Left lung (tissue), 10 donors: ENCODE results near the gene OBP2B. TPM values are rescaled to one million over a fixed set of nuclear protein-coding genes. Genes with fewer than 3 reads are reported as not detected.
"Not testable (repeated sequence)": the region's sequence is repeated elsewhere in the genome, so short reads cannot be mapped to it uniquely, and the experiment has no call there.

Experiments
- ATAC-seq: fragments of 200-7000 bp; cut with Tn5 transposase; one replicate; pipeline ENCODE4 v1.9.1; 2020; ENCODE audit warnings: moderate library complexity
- DNase-seq, 4 donors: peaks; one replicate each; pipeline ENCODE4 v3.0.0-alpha.2; 2013 to 2020
- H3K27ac ChIP-seq, 2 donors: fragments of 200-600 bp; sonication (generic) in 1 of 2; one replicate each; pipeline versions ENCODE4 v1.5.0 to v1.8.0; 2020 to 2021
- H3K27me3 ChIP-seq, 2 donors: fragments of 200-600 bp; sonication (generic) in 1 of 2; one replicate each; pipeline versions ENCODE4 v1.5.0 to v1.8.0; 2020 to 2021
- H3K36me3 ChIP-seq, 2 donors: fragments of 200-600 bp; sonication (generic) in 1 of 2; one replicate each; pipeline versions ENCODE4 v1.5.0 to v1.8.0; 2020 to 2021
- H3K4me1 ChIP-seq, 2 donors: fragments of 200-600 bp; one replicate each; pipeline ENCODE4 v1.8.0; 2021
- H3K4me3 ChIP-seq, 2 donors: fragments of 200-600 bp; sonication (generic) in 1 of 2; one replicate each; pipeline versions ENCODE4 v1.5.0 to v1.8.0; 2020 to 2021; ENCODE audit warnings: mild to moderate bottlenecking in 1 of 2
- H3K9me3 ChIP-seq, 2 donors: fragments of 200-600 bp; sonication (generic) in 1 of 2; one replicate each; pipeline versions ENCODE4 v1.5.0 to v1.8.0; 2020 to 2021
- CTCF ChIP-seq, 2 donors: fragments of 200-600 bp; sonication (generic) in 1 of 2; IDR thresholded peaks; one replicate each; pipeline versions ENCODE4 v1.5.0 to v1.8.0; 2021; ENCODE audit warnings: antibody characterized with exemption in 2 of 2
- intact Hi-C, 2 donors: fragments of 100-400 bp; cut with DNase I; formaldehyde crosslinking; loops; one replicate each; pipeline versions ENCODE4 v1.11.2 to v1.14.2; 2022
- polyA plus RNA-seq, 6 donors: library from polyadenylated mRNA; unstranded; fragments of 120-200 nt; gene quantifications; one replicate each; pipeline ENCODE4 v1.2.1, GENCODE V29; 2013; ENCODE audit not compliant: insufficient read length in 6 of 6
- total RNA-seq, 2 donors: library from RNA; stranded (reverse); fragmentation: NEBNext Ultra II Directional; extraction: Animal tissue kit (Norgen Biotek cat#: 25700); gene quantifications; one replicate each; pipeline ENCODE4 v1.2.1, GENCODE V29; 2021
- donor health status: DM: no; HTN: yes; CAD: no.
- donor health status: DM: no; HTN: no; CAD: no.

Gene OBP2B
- total and polyA plus RNA-seq, 8 donors: not detected

DNA sequence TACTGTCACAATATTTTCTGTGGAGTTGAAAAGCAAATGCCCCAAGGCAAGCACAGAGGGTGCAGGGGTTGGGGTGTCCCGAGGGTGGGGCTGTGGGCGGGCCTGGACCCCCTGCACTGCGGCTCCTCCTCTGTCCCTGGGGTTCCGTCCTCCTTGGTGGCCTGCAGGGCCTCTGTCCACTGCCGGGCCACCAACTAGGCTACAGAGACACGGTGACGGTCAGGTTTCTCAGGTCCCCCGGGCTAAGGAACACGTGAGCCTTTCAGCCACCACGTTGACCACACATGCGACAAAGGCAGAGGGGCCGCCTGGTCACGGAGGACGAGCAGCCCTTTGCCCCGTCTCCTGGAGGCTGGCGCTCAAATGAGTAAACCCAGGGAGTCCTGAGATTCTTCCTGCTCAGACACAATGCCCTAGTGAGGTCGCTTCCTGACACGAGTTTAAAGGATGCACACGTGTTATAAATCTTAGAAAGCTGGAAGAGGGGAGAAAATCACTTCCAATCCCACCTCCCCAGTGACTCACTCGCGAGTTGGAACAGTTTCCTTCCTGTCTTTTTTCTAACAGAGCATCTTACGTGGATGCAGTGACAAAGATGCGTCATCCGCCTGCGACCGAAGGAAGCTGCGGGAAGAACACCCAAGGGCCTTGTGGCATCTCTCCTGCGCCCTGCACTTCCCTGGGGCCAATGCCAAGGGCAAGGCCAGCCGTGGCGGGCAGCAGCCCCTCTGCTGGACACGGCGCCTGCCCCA, 24.8 kb upstream of the OBP2B start:
- ATAC-seq (no peak), DNase-seq (no peak)
- intact Hi-C loops: no loop called here
- Histone ChIP-seq H3K27ac (no peak overlapping the region), H3K4me1 (peaks cover 4 to 12% of the 10 kb centered on the region in 2 donors), H3K36me3 (no peaks in the 10 kb centered on the region), H3K4me3 (no peak overlapping the region), H3K9me3 (no peaks in the 10 kb centered on the region), H3K27me3 (peaks cover 0 to 4% of the 10 kb centered on the region in 2 donors)
- no peak for TF ChIP-seq CTCF (IDR thresholded peaks at IDR 0.05)

- H3K4me3 ChIP-seq, H3K27me3 ChIP-seq, DNase-seq, H3K27ac ChIP-seq, ATAC-seq, intact Hi-C loops, H3K4me1 ChIP-seq, H3K9me3 ChIP-seq, H3K36me3 ChIP-seq: not testable (repeated sequence)
Observed at GRCh38 chr9:133231934-133232568, 23.0 kb upstream of the OBP2B start.

GRCh38 chr9:133230514-133230913, 21.5 kb upstream of the OBP2B start:
- DNase-seq, ATAC-seq, intact Hi-C loops, H3K9me3 ChIP-seq, H3K36me3 ChIP-seq, H3K27ac ChIP-seq, H3K4me3 ChIP-seq, H3K4me1 ChIP-seq: not testable (repeated sequence)
- peaks cover 0 to 19% of the 10 kb centered on the region in 2 donors for H3K27me3 ChIP-seq

- H3K9me3 ChIP-seq: no peaks in the 10 kb centered on the region
- no peak overlapping the region for H3K27ac ChIP-seq
- ATAC-seq (no peak), DNase-seq (no peak)
- TF ChIP-seq CTCF (IDR thresholded peaks at IDR 0.05): no peak
- H3K4me1 ChIP-seq: no peaks in the 10 kb centered on the region
- intact Hi-C loops: no loop called here
- no peaks in the 10 kb centered on the region for H3K36me3 ChIP-seq
- peaks cover 0 to 23% of the 10 kb centered on the region in 2 donors for H3K27me3 ChIP-seq
- no peak overlapping the region for H3K4me3 ChIP-seq
Observed at GRCh38 chr9:133230093-133230492, 21.0 kb upstream of the OBP2B start.

DNA sequence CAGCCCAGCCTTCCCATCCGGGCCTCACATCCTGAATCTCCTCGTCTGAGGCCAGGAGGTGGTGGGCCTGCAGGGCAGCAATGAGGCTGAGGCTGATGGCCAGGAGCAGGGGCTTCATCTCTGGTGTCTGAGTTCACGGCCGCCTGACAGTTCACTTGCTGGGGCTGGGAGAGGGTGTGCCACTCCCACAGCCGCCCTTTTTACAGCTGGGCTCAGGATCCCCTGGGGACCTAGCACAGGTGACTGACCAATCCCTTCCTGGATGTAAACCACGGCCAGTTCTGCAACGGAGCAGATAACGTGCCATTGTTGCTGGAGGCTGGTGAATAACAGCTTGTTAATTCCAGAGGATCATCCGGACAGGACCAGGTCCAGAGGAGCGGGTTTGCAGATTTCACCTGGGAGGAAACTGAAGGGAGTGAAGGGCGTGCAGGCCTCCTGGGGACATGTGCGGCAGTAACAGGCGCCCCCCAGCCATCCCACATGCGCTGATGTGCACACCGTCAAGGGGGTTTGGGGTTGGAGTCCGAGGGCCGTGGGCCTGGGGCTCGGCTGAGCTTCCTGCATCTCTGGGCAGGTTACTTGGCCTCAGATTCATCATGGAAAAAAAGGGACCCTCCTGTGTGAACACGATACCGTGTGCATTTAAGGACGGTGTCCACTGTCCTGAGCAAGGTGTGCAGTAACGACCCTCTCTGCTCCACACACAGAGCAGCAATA, 19.6 kb upstream of the OBP2B start:
- H3K36me3 ChIP-seq, H3K27ac ChIP-seq, H3K9me3 ChIP-seq, intact Hi-C loops, H3K4me3 ChIP-seq, ATAC-seq, H3K4me1 ChIP-seq: not testable (repeated sequence)
- H3K27me3 ChIP-seq: peaks cover 0 to 28% of the 10 kb centered on the region in 2 donors
- peak in 1 of 4 donors; percentile 20 for DNase-seq

DNA sequence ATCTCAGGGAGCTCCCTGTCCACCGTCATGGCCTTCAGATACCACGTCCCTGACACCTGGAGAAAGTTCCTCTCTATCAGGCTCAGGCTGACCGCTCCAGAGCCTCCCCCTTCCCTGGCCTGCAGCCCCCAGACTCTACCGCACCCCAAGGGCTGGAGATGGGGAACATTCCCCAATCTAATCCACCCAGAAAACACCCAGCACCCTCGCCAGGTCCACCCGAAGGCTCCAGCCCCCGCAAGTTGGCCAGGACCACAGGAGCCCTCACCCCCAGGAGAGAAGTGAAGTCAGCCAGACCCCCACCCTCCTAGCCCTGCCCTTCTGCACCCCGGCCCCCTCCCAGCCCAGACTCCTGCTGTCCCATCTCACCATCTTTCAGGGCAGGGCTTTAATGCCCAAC, 18.9 kb upstream of the OBP2B start:
- H3K4me1 ChIP-seq, H3K36me3 ChIP-seq, H3K9me3 ChIP-seq, intact Hi-C loops, ATAC-seq, H3K27ac ChIP-seq, H3K4me3 ChIP-seq: not testable (repeated sequence)
- H3K27me3 ChIP-seq: peaks cover 0 to 28% of the 10 kb centered on the region in 2 donors
- DNase-seq: peak in 1 of 4 donors; percentile 14

GRCh38 chr9:133227242-133227860, 18.3 kb upstream of the OBP2B start:
- DNase-seq: peak in 1 of 4 donors; percentile 11
- intact Hi-C loops: no loop called here
- ATAC-seq: no peak
- Histone ChIP-seq H3K4me3 (no peak overlapping the region), H3K27ac (no peak overlapping the region), H3K27me3 (peaks cover 0 to 28% of the 10 kb centered on the region in 2 donors), H3K36me3 (no peaks in the 10 kb centered on the region), H3K9me3 (no peaks in the 10 kb centered on the region), H3K4me1 (no peaks in the 10 kb centered on the region)
- no peak for TF ChIP-seq CTCF (IDR thresholded peaks at IDR 0.05)
